Activated CD4-positive, alpha-beta T cell treated with anti-CD3 and anti-CD28 coated beads, Interleukin-2, Interleukin-6, amounts not matched to agents 100 ng/mL and 50 ng/mL, durations not matched to agents 16 hours and 8 hours (primary cell): ENCODE data around the gene EEA1.
"Not testable (repeated sequence)": the region's sequence is repeated elsewhere in the genome, so short reads cannot be mapped to it uniquely, and the experiment has no call there.

ENCODE experiments used
- DNase-seq: peaks from one replicate; pipeline ENCODE4 v3.0.0-alpha.2; 2020

EEA1 gene

GRCh38 chr12:92928962-92929915 is at the start of gene EEA1:
EEA1 (minus strand) TSS chr12:92929295; CDS start chr12:92929066, 229 bp downstream.
- DNase-seq, result peak; percentile 97

GRCh38 chr12:92978607-92979006 is 49.5 kb upstream of the EEA1 start:
- DNase-seq, result no peak

GRCh38 chr12:92977326-92977725 is 48.2 kb upstream of the EEA1 start:
- DNase-seq, result no peak

DNA sequence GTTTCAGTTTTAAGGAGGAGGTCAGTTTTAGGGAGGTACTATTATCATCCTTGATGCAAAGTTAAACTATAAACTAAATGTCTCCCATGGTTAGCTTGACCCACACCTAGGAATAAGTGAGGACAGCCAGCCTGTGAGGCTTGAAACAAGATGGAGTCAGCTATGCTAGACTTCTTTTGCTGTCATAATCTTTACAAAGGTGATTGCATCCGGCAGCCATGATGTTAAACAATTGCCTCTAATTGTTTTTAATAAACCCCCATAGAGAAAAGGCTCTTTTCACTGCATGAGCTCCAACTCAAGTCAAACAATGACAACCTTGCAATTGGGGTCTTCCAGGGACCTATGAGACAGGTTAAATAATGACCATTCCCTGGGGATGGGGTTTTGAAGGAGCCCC is 45.7 kb upstream of the EEA1 start:
- DNase-seq, result no peak

DNA sequence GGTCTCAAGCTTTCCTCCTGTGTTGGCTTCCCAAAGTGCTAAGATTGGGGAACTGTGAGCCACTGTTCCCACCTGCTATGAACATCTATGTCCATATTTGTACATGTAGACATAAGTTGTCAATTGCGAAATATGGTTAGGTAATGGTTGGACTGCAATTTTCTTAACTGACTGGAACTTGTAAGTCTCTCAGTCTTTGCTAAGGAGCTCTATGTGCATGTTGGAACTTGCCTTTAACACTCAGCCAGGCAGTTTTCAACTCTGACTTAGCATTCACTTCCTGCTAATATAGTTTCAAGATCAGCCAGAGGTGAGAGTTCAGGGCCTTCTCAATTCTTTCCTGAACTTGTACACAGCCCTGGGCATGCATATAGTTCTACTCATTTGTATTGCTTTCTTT is 44.5 kb upstream of the EEA1 start:
- peak; percentile 12 for DNase-seq

DNA sequence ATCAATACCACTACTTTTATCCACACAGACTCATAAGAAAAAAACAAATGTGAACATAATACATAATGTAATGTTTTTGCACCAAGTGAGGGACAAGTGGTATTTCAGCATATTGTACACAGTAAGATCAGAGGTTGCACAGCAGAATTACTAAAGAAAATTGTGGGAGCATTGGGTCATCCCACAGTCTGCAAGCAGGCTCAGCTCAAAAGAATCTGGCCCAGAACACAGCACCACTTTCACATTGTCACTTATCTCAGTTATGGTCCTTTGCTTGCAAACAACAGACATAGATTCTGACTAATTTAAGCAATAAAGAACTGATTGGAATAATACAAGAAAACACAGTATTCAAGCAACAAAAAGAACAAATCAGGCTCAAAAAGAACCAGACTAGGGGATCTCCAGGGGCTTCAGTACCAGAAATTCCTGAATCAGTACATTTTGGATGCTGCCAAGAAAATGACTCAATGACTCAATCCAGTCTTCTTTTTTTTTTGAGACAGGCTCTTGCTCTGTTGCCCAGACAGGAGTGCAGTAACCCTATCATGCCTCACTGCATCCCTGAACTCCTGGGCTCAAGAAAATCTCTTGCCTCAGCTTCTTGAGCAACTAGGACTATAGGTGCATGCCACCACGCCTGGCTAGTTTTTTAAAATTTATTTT is 42.9 kb upstream of the EEA1 start:
- DNase-seq, result no peak

DNA sequence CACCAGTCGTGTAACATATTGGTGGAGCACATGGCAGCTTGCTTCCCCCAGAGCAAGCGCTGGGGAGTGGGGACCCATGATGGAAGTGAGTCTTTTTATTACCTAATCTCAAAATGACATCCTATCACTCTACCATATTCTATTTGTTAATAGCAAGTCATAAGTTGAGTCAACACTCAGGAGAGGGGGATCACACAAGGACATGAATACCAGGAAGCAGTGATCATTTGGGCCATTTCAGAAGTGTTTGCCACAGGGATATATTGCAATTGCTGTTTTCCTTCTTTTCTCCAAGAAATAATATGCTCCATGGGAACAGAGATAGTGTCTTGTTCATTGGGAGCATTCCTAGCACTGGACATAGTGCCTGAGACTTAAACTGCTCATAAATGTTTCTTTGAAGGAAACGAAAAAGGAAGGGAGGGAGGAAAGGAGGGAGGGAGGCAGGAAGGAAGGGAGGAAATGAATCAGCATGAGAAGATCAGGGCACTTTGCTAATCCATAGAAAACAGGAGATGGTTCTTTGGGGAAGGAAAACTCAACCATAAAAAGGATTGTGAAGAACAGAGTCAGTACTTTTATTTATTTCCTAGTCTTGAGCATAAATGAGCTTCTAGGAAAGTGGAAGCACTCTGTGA is 39.2 kb upstream of the EEA1 start:
- no peak for DNase-seq

- DNase-seq, result not testable (repeated sequence)
Observed at GRCh38 chr12:92964378-92964777, 35.3 kb upstream of the EEA1 start.

DNA sequence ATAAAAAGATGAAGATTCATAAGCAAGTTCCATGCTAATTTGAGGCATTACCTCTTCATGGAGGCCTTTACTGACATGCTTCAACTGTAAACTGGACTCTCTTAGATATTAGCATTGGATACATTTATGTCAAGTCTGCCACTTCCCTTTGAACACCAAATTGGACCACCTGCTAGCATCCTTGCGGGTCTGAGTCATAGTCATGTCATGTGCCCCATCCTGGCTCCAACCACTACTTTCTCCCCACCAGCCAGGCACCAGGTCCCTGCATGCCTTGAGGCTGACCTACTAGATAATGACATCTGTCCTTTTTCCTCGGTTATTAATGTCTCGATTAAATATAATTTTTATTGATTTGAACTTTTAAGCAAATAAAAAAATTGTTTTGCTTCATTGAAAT is 32.9 kb upstream of the EEA1 start:
- no peak for DNase-seq

- no peak for DNase-seq
Observed at GRCh38 chr12:92955997-92956663, 27.0 kb upstream of the EEA1 start.

- DNase-seq, result no peak
Observed at GRCh38 chr12:92953747-92954146, 24.7 kb upstream of the EEA1 start.

DNA sequence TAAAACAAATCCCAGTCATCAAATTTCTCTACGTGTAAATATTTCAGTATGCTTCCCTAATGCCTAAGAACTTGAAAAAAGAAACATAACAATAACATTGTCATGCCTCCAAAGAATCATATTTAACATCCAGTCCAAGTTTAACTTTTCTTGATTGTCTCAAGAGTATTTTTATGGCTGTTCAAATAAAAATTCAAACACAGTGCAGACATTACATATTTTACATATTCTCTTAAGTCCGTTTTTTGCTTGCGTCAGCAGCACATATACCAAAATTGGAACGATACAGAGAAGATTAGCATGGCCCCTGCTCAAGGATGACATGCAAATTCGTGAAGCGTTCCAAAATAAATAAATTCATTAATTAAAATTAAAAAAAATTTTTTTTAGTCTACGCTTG is 23.3 kb upstream of the EEA1 start:
- DNase-seq, result no peak

GRCh38 chr12:92951006-92951405 is 21.9 kb upstream of the EEA1 start:
- no peak for DNase-seq

- DNase-seq, result no peak
Observed at GRCh38 chr12:92950011-92950410, 20.9 kb upstream of the EEA1 start.

DNA sequence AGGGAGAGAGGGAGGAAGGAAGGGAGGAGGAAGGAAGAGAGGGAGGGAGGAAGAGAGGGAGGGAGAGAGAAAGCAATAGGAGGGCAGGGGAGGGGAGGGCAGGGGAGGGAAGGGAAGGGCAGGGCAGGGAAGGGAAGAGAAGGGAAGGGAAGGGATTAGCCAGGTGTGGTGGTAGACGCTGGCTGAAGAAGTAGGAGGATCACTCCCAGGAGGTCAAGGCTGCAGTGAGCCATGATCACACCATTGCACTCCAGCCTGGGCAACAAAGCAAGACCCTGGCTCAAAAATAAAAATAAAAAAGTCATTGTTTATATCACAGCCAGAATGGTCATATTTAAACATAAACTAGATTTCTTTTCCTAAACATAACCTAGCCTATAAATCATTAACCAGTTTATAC is 20.4 kb upstream of the EEA1 start:
- no peak for DNase-seq

GRCh38 chr12:92947589-92948215 is 18.6 kb upstream of the EEA1 start:
- DNase-seq, result no peak

DNA sequence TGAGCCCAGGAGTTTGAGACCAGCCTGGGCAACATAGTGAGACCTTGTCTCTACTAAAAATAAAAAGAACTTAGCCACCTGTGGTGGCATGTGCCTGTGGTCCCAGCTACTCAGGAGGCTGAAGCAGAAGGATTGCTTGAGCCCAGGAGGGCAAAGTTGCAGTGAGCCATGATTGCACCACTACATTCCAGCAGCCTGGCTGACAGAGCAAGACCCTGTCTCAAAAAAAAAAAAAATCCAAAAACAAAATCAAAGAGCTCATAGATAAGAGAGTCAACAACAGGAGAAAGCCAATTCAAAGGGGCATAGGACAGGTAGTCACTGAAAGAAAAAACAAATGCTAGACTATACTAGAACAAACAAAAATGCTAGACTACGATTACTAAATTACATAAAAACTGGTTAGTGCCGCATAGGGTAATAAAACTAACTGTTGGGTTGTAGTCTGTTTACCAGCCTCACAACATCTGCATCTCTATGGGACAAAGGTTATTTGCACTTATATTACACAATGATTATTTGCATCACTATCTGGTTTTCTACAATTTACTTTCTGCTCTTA is 16.6 kb upstream of the EEA1 start:
- no peak for DNase-seq

GRCh38 chr12:92943482-92944250 is 14.6 kb upstream of the EEA1 start:
- DNase-seq, result no peak

DNA sequence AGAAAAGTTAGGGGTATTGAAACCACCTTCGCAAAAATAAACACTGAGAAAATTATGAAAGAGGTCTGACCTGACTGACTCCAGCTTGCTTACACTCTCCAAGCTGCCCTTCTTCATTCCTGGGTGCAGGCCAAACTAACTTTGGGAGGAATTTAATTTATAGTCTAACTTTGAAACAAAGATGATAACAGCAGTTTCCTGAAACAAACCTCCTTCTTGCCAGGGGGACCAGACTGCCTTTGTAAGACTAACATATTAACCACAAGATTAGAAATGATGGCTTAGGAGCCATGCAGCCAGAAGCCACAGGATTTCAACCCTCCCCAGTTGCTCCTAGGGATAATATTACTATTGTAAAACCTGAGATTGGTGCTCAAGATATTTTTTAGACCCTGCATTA is 13.8 kb upstream of the EEA1 start:
- no peak for DNase-seq

DNA sequence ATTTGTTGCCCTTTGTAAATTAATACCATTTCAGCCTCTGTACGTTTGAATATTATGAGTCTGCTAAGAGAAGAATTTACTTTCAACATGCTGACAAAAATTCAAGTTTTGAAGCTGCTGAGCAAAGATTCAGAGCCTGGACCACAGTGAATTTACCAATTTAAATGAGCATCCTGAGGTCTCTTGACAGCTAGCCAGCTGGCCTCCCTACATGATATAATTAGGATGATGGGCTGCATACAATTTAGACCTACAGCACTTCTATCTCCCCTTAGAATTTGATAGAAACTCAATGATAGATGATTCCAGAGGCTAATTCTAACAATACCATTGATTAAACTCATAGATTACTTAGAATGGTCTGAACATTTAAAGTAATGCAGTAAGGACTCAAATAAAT is 10.0 kb upstream of the EEA1 start:
- no peak for DNase-seq

- no peak for DNase-seq
Observed at GRCh38 chr12:92938638-92939037, 9.5 kb upstream of the EEA1 start.

DNA sequence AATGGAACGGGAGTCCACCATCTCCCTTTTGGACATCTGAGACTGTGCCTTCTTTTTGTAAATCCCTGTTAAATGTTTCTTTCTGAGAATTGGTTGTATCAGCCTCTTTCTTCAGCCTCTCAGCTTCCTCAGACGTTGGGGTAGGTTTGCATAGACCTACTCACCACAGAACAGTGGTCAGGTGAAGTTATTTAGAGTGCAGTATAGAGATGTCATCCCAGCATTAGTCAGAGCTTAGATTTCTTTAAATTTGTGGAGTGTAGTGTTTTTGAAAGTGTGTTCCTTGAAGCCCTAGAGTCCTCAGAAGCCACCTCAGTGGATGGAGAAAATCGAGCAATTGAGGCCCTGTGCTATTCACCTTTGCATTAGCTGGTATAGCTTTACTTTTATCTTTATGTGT is 8.9 kb upstream of the EEA1 start:
- no peak for DNase-seq
